Neutrophil (primary cell): Measurements from ENCODE around the gene HMCES.

Source experiments
- H3K27ac ChIP-seq: fragments of 200-600 bp; sonication (generic); 2 replicates; pipeline ENCODE4 v1.5.1; 2016; ENCODE audit warnings: mild to moderate bottlenecking, moderate library complexity
- H3K27me3 ChIP-seq: fragments of 200-600 bp; sonication (generic); 2 replicates; pipeline ENCODE4 v1.6.0; 2016; ENCODE audit warnings: mild to moderate bottlenecking
- H3K36me3 ChIP-seq: fragments of 200-600 bp; sonication (generic); 2 replicates; pipeline ENCODE4 v1.5.1; 2017
- H3K4me1 ChIP-seq, 2 experiments: fragments of 200-600 bp in 1 of 2; sonication (generic) in 1 of 2; 1 replicate in 1 of 2; 2 replicates in 1 of 2; pipeline versions ENCODE4 v1.5.1 to v1.6.1; 2013 to 2016; ENCODE audit warnings: low read depth in 1 of 2, low read length in 1 of 2, mild to moderate bottlenecking in 1 of 2, moderate library complexity in 1 of 2; ENCODE audit not compliant: control insufficient read depth in 1 of 2, insufficient read depth in 1 of 2
- H3K4me3 ChIP-seq, 2 experiments: fragments of 200-600 bp in 1 of 2; sonication (generic) in 1 of 2; 1 replicate in 1 of 2; 2 replicates in 1 of 2; pipeline ENCODE4 v1.5.1; 2013 to 2016; ENCODE audit warnings: low read depth in 1 of 2, low read length in 1 of 2, mild to moderate bottlenecking in 1 of 2, moderate library complexity in 1 of 2
- H3K9me3 ChIP-seq: fragments of 200-600 bp; sonication (generic); 2 replicates; pipeline ENCODE4 v1.5.1; 2016
- CTCF ChIP-seq: fragments of 200-600 bp; sonication (generic); IDR thresholded peaks from 2 replicates; pipeline ENCODE4 v1.5.1; 2016; ENCODE audit warnings: antibody characterized with exemption

The HMCES gene

GRCh38 chr3:129320825-129321487 is 42.3 kb downstream of the HMCES start:
- H3K9me3 ChIP-seq, result no peaks in the 10 kb centered on the region
- no peak for TF ChIP-seq CTCF
- peaks cover 9 to 12% of the 10 kb centered on the region in 2 experiments for H3K4me1 ChIP-seq
- H3K36me3 ChIP-seq, result no peaks in the 10 kb centered on the region
- no peak overlapping the region for H3K4me3 ChIP-seq
- H3K27ac ChIP-seq, result no peak overlapping the region
- no peaks in the 10 kb centered on the region for H3K27me3 ChIP-seq

- TF ChIP-seq CTCF, result no peak
- H3K4me1 ChIP-seq, result peaks cover 3 to 4% of the 10 kb centered on the region in 2 experiments
- H3K9me3 ChIP-seq, result no peaks in the 10 kb centered on the region
- no peak overlapping the region for H3K27ac ChIP-seq
- H3K36me3 ChIP-seq, result no peaks in the 10 kb centered on the region
- no peak overlapping the region for H3K4me3 ChIP-seq
- H3K27me3 ChIP-seq, result no peaks in the 10 kb centered on the region
Observed at GRCh38 chr3:129321887-129322286, 43.2 kb downstream of the HMCES start.

- Histone ChIP-seq H3K4me3 (no peak overlapping the region), H3K4me1 (no peaks in the 10 kb centered on the region), H3K9me3 (no peaks in the 10 kb centered on the region), H3K36me3 (no peaks in the 10 kb centered on the region), H3K27me3 (no peaks in the 10 kb centered on the region), H3K27ac (no peak overlapping the region)
- TF ChIP-seq CTCF, result no peak
Observed at GRCh38 chr3:129323651-129324294, 45.1 kb downstream of the HMCES start.

GRCh38 chr3:129324855-129325254 is 46.2 kb downstream of the HMCES start:
- H3K4me1 ChIP-seq, result no peaks in the 10 kb centered on the region
- no peak for TF ChIP-seq CTCF

GRCh38 chr3:129325383-129325782 is 46.7 kb downstream of the HMCES start:
- Histone ChIP-seq H3K4me1 (no peaks in the 10 kb centered on the region), H3K27me3 (no peaks in the 10 kb centered on the region), H3K36me3 (no peaks in the 10 kb centered on the region), H3K9me3 (no peaks in the 10 kb centered on the region), H3K4me3 (no peak overlapping the region), H3K27ac (no peak overlapping the region)
- no peak for TF ChIP-seq CTCF

More at GRCh38 chr3:129324855-129325254, 46.2 kb downstream of the HMCES start:
- Histone ChIP-seq H3K27me3 (no peaks in the 10 kb centered on the region), H3K9me3 (no peaks in the 10 kb centered on the region), H3K36me3 (no peaks in the 10 kb centered on the region), H3K4me3 (no peak overlapping the region), H3K27ac (no peak overlapping the region)
